Karpas-422 (cell line): ENCODE measurements around the gene ASL. TPM values are rescaled to one million over a fixed set of nuclear protein-coding genes. Genes with fewer than 3 reads are reported as not detected.

Experiments used
- DNase-seq: peaks from one replicate; pipeline ENCODE4 v3.0.0-alpha.2; 2015
- H2AFZ ChIP-seq: fragments of 200-600 bp; sonication (generic); 2 replicates; pipeline ENCODE4 v1.6.1; 2014; ENCODE audit warnings: antibody characterized with exemption, low read length, mixed read lengths
- H3K27ac ChIP-seq: fragments of 200-600 bp; sonication (generic); 2 replicates; pipeline ENCODE4 v1.5.1; 2014; ENCODE audit warnings: mild to moderate bottlenecking, low read length, moderate library complexity
- H3K27me3 ChIP-seq: fragments of 200-600 bp; sonication (generic); 2 replicates; pipeline ENCODE4 v1.6.1; 2014; ENCODE audit warnings: low read length, mixed read lengths
- H3K36me3 ChIP-seq: fragments of 200-600 bp; sonication (generic); 2 replicates; pipeline ENCODE4 v1.6.1; 2014; ENCODE audit warnings: low read length, mixed read lengths; ENCODE audit not compliant: insufficient read depth
- H3K4me1 ChIP-seq: fragments of 200-600 bp; sonication (generic); 2 replicates; pipeline ENCODE4 v1.6.1; 2014; ENCODE audit warnings: mild to moderate bottlenecking, low read length, mixed read lengths
- H3K4me2 ChIP-seq: fragments of 200-600 bp; sonication (generic); 2 replicates; pipeline ENCODE4 v1.6.1; 2014; ENCODE audit warnings: low read length, low read depth, mild to moderate bottlenecking; ENCODE audit not compliant: poor library complexity, severe bottlenecking
- H3K4me3 ChIP-seq: fragments of 200-600 bp; sonication (generic); 2 replicates; pipeline ENCODE4 v1.5.1; 2014; ENCODE audit warnings: mild to moderate bottlenecking, antibody characterized with exemption, low read length, mixed read lengths
- H3K79me2 ChIP-seq: fragments of 200-600 bp; sonication (generic); 2 replicates; pipeline ENCODE4 v1.6.1; 2014; ENCODE audit warnings: mild to moderate bottlenecking, low read length, mixed read lengths
- H3K9ac ChIP-seq: fragments of 200-600 bp; sonication (generic); 2 replicates; pipeline ENCODE4 v1.6.0; 2014; ENCODE audit warnings: low read length
- H3K9me2 ChIP-seq: fragments of 200-600 bp; sonication (generic), shearing (Covaris generic); replicated peaks from 2 replicates; pipeline ENCODE4 v1.6.0; 2014; ENCODE audit warnings: mild to moderate bottlenecking, low read length, moderate library complexity; ENCODE audit not compliant: insufficient read depth
- H3K9me3 ChIP-seq: fragments of 300-700, 200-600 bp; sonication (generic); 2 replicates; pipeline ENCODE4 v1.6.1; 2014; ENCODE audit warnings: low read length, mixed read lengths
- H4K20me1 ChIP-seq: fragments of 200-600 bp; sonication (generic); 2 replicates; pipeline ENCODE4 v1.6.1; 2014; ENCODE audit warnings: mild to moderate bottlenecking, antibody characterized with exemption, low read length, low read depth; ENCODE audit not compliant: insufficient read depth
- total RNA-seq: library from RNA; depleted of rRNA; stranded (reverse); fragments of >200 nt; shearing (Covaris generic); gene quantifications from 2 replicates; pipeline ENCODE4 v1.2.3, GENCODE V29; 2014; ENCODE audit warnings: low replicate concordance; rRNA removed

The ASL gene
- total RNA-seq, 1 experiment from 2014 or later = 19.4 TPM

DNA sequence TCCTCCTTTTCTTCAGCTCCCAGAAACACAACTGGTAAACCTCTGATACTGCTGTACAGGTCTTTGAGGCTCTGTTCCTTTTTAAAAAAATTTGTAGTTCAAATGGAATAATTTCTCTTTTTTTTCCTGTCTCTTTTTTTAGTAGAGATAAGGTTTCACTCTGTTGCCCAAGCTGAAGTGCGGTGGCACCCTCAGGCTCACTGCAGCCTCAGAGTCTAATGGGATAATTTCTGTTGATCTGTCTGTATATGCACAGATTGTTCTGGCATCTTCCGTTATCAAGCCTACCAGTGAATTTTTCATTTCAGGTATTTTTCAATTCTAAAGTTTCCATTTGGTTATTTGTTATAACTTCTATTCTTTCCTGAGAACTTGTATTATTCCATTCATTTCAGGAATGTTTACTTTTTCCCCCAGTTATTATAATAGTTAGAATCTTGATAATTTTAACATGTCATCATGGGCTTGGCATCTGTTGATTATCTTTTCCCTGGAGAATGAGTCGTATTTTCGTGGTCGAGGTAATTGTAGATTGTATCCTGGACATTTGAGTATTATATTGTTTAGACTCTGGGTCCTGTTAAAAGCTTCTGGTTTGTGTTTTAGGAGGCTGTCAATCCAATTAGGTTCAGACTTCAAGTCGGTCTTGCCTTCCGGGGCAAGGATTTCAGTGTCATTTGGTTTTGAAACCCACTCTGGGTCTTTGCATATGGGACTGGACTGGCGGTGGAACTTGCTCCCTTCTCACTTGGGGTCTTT, 63.6 kb downstream of the ASL start:
- H3K4me2 ChIP-seq = no peak overlapping the region
- H3K9ac ChIP-seq = no peak overlapping the region
- DNase-seq = no peak
- 0 out of 2 replicates have a peak, but pooled peaks cover 4% of the 10 kb centered on the region for H4K20me1 ChIP-seq
- H3K36me3 ChIP-seq = peaks cover 39% of the 10 kb centered on the region; the same call in 1 of the 2 replicates
- no peaks in the 10 kb centered on the region for H3K9me3 ChIP-seq
- H2AFZ ChIP-seq = no peak overlapping the region
- H3K9me2 ChIP-seq = no peaks in the 10 kb centered on the region
- no peaks in the 10 kb centered on the region for H3K27me3 ChIP-seq
- H3K79me2 ChIP-seq = peaks cover 72% of the 10 kb centered on the region
- no peak overlapping the region for H3K27ac ChIP-seq
- no peaks in the 10 kb centered on the region for H3K4me1 ChIP-seq
- no peak overlapping the region for H3K4me3 ChIP-seq

GRCh38 chr7:66140924-66141323, 65.3 kb downstream of the ASL start:
- no peak overlapping the region for H2AFZ ChIP-seq
- H3K27ac ChIP-seq = no peak overlapping the region
- no peaks in the 10 kb centered on the region for H3K4me1 ChIP-seq
- peaks cover 34% of the 10 kb centered on the region; the same call in 1 of the 2 replicates for H3K36me3 ChIP-seq
- H4K20me1 ChIP-seq = 0 out of 2 replicates have a peak, but pooled peaks cover 4% of the 10 kb centered on the region
- no peaks in the 10 kb centered on the region for H3K27me3 ChIP-seq
- no peaks in the 10 kb centered on the region for H3K9me3 ChIP-seq
- H3K9me2 ChIP-seq = no peaks in the 10 kb centered on the region
- no peak for DNase-seq
- peaks cover 70% of the 10 kb centered on the region for H3K79me2 ChIP-seq
- no peak overlapping the region for H3K4me2 ChIP-seq
- no peak overlapping the region for H3K4me3 ChIP-seq
- H3K9ac ChIP-seq = no peak overlapping the region

DNA sequence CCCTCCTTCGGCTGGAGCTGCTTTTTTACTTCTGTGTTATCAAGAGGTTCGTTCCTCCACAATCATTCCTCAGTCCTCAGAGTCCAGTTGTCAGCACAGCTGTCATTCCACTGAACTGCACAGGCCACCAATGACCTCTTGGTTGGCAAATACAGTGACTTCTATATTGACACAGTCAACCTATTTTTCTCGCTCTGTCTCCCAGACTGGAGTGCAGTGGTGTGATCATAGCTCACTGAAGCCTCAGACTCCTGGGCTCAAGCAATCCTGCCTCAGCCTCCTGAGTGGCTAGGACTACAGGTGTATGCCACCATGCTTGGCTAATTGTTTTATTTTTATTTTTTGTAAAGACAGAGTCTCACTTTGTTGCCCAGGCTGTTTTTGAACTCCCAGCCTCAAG, 66.7 kb downstream of the ASL start:
- Histone ChIP-seq H3K9me3 (no peaks in the 10 kb centered on the region), H4K20me1 (0 out of 2 replicates have a peak, but pooled peaks cover 4% of the 10 kb centered on the region), H3K79me2 (peaks cover 71% of the 10 kb centered on the region), H3K27me3 (no peaks in the 10 kb centered on the region), H3K9me2 (no peaks in the 10 kb centered on the region), H3K36me3 (peaks cover 35% of the 10 kb centered on the region; the same call in 1 of the 2 replicates), H3K9ac (no peak overlapping the region), H3K27ac (no peak overlapping the region), H2AFZ (no peak overlapping the region), H3K4me1 (no peaks in the 10 kb centered on the region), H3K4me2 (no peak overlapping the region), H3K4me3 (no peak overlapping the region)
- no peak for DNase-seq

DNA sequence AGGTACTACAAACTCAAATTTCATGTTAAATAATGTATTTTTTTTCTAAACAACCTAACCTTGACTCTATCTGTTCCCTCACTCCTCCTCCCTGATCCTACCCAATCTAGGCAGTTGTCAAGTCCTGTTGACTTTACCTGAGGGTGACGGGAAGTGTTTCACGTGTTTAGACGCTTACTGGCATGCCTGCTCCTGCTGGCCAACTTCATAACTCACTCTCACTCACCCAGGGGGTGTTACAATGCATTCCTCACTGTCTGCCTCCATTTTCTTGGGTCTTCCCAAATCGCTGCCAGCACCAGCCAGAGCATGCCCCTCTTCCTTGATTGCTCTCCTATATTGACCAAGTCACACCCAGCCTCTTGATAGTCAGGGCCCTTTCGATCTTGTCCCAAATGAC, 67.4 kb downstream of the ASL start:
- Histone ChIP-seq H2AFZ (no peak overlapping the region), H3K9me3 (no peaks in the 10 kb centered on the region), H3K9me2 (no peaks in the 10 kb centered on the region), H3K4me3 (no peak overlapping the region), H3K79me2 (peaks cover 66% of the 10 kb centered on the region), H3K9ac (no peak overlapping the region), H3K36me3 (peaks cover 36% of the 10 kb centered on the region; the same call in 1 of the 2 replicates), H3K27me3 (no peaks in the 10 kb centered on the region), H3K27ac (no peak overlapping the region), H4K20me1 (0 out of 2 replicates have a peak, but pooled peaks cover 4% of the 10 kb centered on the region), H3K4me1 (no peaks in the 10 kb centered on the region), H3K4me2 (no peak overlapping the region)
- DNase-seq = no peak

Other genes starting within 250 kb of the ASL start
- 7.9 and 23.6 TPM in 2 replicates for gene VKORC1L1, start 202.7 kb upstream of the ASL start, total RNA-seq
- gene GUSB, start 93.6 kb upstream of the ASL start, total RNA-seq = 33.0 and 33.7 TPM in 2 replicates
- gene CRCP, start 39.0 kb downstream of the ASL start, total RNA-seq = 22.6 and 38.8 TPM in 2 replicates
- gene TPST1, start 129.5 kb downstream of the ASL start, total RNA-seq = 3.6 and 8.5 TPM in 2 replicates